Measurements from ENCODE around the gene ZMYND8.

- no peak for TF ChIP-seq EZH2 (optimal IDR thresholded peaks at IDR 0.05; ENCODE audit: low read depth, low read length)
- TF ChIP-seq CTCF (IDR thresholded peaks at IDR 0.05; ENCODE audit: low read length), result no peak
- TF ChIP-seq EZH2phosphoT487 (IDR thresholded peaks at IDR 0.05; ENCODE audit: low read length), result no peak
These were observed 41.3 kb upstream of the ZMYND8 start for GRCh38 chr20:47397652-47398301.
